Measurements from ENCODE around the gene PTPN4.

Gene PTPN4

GRCh38 chr2:119735565-119735964 is 24.2 kb upstream of the PTPN4 start:
- DNase-seq = no peak

GRCh38 chr2:119736021-119736420 is 23.7 kb upstream of the PTPN4 start:
- no peak for DNase-seq

GRCh38 chr2:119739580-119740255 is 20.0 kb upstream of the PTPN4 start:
- no peak for DNase-seq

GRCh38 chr2:119741001-119741400 is 18.7 kb upstream of the PTPN4 start:
- no peak for DNase-seq

GRCh38 chr2:119741868-119742267 is 17.9 kb upstream of the PTPN4 start:
- no peak for DNase-seq

GRCh38 chr2:119744335-119744939 is 15.3 kb upstream of the PTPN4 start:
- no peak for DNase-seq

DNA sequence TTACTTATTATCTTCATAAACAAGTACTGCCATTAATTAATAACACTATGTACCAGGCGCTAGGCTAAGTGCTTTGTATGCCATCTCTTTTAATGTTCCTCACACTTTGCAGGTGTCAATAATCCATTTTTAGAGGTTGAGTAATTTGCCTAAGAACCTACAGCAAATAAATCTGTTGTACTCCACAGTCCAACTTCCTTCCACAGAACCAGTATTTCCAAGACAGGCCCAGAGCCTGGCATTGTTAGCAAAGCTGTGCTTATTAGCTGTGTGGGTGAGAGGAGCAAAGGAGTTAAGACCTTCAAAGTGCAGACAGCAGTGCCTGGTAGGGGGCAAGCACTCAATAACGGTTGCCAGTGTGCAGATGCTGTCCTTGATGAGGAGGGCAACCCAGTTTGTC is 14.2 kb upstream of the PTPN4 start:
- no peak for DNase-seq

DNA sequence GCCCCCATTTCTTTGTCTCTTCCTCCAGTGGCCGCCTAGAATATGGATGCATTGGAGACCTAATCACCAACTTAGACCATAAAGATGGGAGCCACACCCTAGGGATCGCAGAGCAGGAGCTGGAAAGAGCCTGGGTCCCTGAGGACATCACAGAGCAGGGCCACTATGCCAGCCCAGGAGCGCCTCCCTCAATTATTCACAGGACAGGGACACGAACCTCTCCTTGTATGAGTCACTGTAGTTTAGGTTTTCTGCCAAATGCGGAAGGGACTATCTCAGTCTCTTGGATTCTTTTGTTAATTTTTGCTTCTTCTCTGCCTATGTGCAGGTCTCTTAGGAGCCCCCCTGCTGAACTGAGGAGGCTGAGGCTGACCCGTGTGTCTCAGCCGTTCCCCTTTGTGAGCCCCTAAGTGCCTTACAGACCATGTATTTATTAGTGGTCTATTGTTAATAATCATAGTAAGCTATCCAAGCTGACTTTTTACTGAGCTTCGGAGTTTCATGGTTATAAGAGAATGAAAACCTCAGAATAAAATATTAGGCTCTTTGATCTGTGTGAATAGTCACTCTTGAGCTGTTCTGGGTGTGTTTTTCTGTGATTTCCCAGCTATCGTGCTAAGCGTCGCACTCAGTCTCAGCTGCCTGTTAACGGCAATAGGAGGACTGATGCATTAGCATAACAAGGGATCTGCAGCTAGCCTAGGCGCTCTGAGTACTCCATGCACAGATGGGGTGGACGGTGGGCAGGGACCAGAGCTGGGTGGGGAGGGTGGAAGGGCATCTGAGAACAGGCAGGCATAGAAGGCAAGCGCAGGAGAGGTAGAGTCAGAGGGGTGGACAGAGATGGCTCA is 12.7 kb upstream of the PTPN4 start:
- no peak for DNase-seq

DNA sequence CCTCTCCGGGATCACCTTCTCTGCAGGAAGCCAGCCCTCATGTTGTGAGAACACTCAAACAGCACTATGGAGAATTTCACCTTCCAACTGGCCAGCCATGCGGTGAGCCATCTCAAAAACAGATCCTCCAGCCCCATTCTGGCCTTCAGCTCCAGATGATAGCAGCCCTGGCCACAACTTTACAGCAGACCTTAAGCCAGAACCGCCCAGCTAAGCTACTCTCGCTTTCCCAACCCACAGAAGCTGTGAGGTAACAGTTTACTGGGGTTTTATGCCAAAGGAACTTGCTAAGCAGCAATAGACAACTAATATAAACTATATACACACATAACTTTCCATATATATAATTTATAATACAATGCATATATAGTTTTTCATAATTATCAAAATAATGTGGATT is 11.6 kb upstream of the PTPN4 start:
- DNase-seq = no peak

- DNase-seq = no peak
Observed at GRCh38 chr2:119749477-119750012, 10.2 kb upstream of the PTPN4 start.

DNA sequence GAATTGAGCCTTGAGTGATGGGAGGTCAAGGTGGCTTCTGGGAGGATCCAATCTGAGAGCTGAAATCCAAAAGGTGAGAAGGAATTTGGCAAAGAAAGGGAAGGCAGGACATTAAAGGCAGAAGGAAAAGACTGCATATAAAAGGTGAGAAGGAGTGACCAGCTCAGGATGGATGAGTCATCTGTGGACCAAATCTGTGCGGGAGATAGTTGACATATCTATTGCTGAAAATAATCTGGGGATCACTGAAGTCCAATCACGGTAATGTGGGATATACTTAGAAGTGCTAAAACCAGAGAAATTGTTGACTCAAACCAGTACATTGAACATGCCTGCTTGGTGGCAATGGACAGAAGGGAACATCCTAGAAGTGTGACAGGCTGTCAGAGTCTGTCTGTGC is 8.0 kb upstream of the PTPN4 start:
- no peak for DNase-seq

- peak; percentile 27 for DNase-seq
Observed at GRCh38 chr2:119753041-119753929, 6.4 kb upstream of the PTPN4 start.

GRCh38 chr2:119753930-119754321 is 5.8 kb upstream of the PTPN4 start:
- no peak for DNase-seq

GRCh38 chr2:119755906-119756305 is 3.8 kb upstream of the PTPN4 start:
- DNase-seq = no peak

DNA sequence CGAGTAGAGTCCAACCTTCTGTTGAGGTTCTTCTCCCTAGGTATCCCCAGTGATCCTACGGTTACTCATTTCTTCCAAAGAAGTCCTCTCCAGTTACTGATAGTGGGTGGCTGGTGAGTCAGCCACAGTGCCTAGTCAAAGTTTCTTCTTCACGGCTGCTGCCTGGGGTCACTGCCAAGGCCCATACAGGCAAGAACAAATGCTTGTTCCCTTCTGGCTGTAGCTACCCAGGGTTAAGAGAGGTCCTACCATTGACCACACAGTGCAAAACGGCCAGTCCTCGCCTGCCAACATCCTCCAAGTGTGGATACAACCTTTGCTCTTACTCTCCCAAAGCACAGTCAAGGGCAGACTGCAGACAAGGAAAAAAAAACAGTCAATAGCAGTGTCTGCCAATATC is 2.9 kb upstream of the PTPN4 start:
- peak; percentile 24 for DNase-seq

DNA sequence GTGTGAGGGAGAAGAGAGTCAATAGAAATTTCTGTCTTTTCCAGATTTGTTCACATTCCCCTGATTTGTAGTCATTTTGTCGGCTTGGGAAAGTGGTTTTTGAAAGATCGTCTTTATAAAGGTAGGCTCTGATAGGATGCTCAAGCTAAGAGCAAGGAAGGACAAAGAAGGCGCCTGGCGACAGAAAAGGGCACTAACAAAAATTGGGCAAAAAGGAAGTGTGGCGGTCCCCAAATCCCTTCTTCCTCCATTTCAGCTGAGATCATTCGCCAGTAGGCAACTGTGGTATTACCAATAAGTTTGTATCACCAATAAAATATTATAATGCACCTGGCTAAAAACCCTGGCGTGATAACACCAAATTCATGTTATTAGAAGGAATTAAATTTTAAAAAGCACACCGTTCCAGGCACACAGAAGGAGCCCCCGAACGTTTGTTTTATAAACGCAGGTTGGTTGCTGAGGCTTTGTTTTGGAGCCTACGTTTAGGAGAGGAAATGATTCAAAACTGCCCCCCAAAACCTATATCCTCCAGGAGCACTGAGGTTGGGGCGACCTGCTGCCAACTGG is 756 bp upstream of the PTPN4 start:
- no peak for DNase-seq

- no peak for DNase-seq
Observed at GRCh38 chr2:119760237-119760955, 674 bp downstream of the PTPN4 start.

GRCh38 chr2:119760956-119761275 is 1.2 kb downstream of the PTPN4 start:
- no peak for DNase-seq

DNA sequence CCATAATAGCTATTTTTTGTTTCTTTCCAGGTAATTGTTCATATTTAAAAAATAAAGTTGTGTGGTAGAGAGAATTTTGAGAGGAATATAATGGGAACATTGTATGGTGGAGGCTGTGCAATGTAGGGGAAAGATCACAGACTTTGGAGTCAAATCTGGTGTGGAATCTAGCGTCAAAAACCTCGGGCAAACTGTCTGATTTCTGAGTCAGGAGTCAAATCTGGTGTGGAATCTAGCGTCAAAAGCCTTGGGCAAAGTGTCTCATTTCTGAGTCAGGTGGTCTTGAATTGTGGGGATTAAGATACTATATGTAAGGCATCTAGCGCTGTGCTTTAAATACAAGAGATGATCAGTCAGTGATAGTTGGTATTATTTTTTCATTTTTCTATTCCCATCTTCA is 5.1 kb downstream of the PTPN4 start:
- DNase-seq = no peak

GRCh38 chr2:119765433-119766002 is 5.8 kb downstream of the PTPN4 start:
- DNase-seq = no peak

- no peak for DNase-seq
Observed at GRCh38 chr2:119766944-119767343, 7.2 kb downstream of the PTPN4 start.

GRCh38 chr2:119768742-119769141 is 9.0 kb downstream of the PTPN4 start:
- DNase-seq = no peak
